ENCODE data around the gene SIAH3.

Gene SIAH3

GRCh38 chr13:45826731-45827130, 24.8 kb downstream of the SIAH3 start:
- Histone ChIP-seq H3K4me3 (ENCODE audit: low read length in 2 of 2) (no peak overlapping the region), H3K27me3 (ENCODE audit: control insufficient read depth in 2 of 2, insufficient read depth in 2 of 2, low read length in 2 of 2) (no peaks in the 10 kb centered on the region), H3K36me3 (ENCODE audit: control insufficient read depth in 2 of 2, insufficient read depth in 2 of 2, low read length in 2 of 2) (no peaks in the 10 kb centered on the region), H3K4me1 (ENCODE audit: control insufficient read depth in 2 of 2, insufficient read depth in 2 of 2, low read length in 2 of 2) (no peaks in the 10 kb centered on the region), H3K9ac (ENCODE audit: low read depth in 1 of 2, low read length in 2 of 2) (no peak overlapping the region), H3K9me3 (ENCODE audit: control insufficient read depth in 2 of 2, low read length in 2 of 2) (no peaks in the 10 kb centered on the region), H3K27ac (ENCODE audit: low read depth in 2 of 2, low read length in 2 of 2) (no peak overlapping the region)

GRCh38 chr13:45825387-45825650, 26.2 kb downstream of the SIAH3 start:
- Histone ChIP-seq H3K27me3 (ENCODE audit: control insufficient read depth in 2 of 2, insufficient read depth in 2 of 2, low read length in 2 of 2) (no peaks in the 10 kb centered on the region), H3K36me3 (ENCODE audit: control insufficient read depth in 2 of 2, insufficient read depth in 2 of 2, low read length in 2 of 2) (no peaks in the 10 kb centered on the region), H3K9ac (ENCODE audit: low read depth in 1 of 2, low read length in 2 of 2) (no peak overlapping the region), H3K27ac (ENCODE audit: low read depth in 2 of 2, low read length in 2 of 2) (no peak overlapping the region), H3K4me3 (ENCODE audit: low read length in 2 of 2) (no peak overlapping the region), H3K4me1 (ENCODE audit: control insufficient read depth in 2 of 2, insufficient read depth in 2 of 2, low read length in 2 of 2) (no peaks in the 10 kb centered on the region), H3K9me3 (ENCODE audit: control insufficient read depth in 2 of 2, low read length in 2 of 2) (no peaks in the 10 kb centered on the region)

- Histone ChIP-seq H3K9ac (ENCODE audit: low read depth in 1 of 2, low read length in 2 of 2) (no peak overlapping the region), H3K27me3 (ENCODE audit: control insufficient read depth in 2 of 2, insufficient read depth in 2 of 2, low read length in 2 of 2) (no peaks in the 10 kb centered on the region), H3K4me1 (ENCODE audit: control insufficient read depth in 2 of 2, insufficient read depth in 2 of 2, low read length in 2 of 2) (no peaks in the 10 kb centered on the region), H3K4me3 (ENCODE audit: low read length in 2 of 2) (no peak overlapping the region), H3K27ac (ENCODE audit: low read depth in 2 of 2, low read length in 2 of 2) (no peak overlapping the region), H3K36me3 (ENCODE audit: control insufficient read depth in 2 of 2, insufficient read depth in 2 of 2, low read length in 2 of 2) (no peaks in the 10 kb centered on the region), H3K9me3 (ENCODE audit: control insufficient read depth in 2 of 2, low read length in 2 of 2) (no peaks in the 10 kb centered on the region)
These were observed 28.0 kb downstream of the SIAH3 start for GRCh38 chr13:45823583-45823982.

- Histone ChIP-seq H3K27ac (ENCODE audit: low read depth in 2 of 2, low read length in 2 of 2) (no peak overlapping the region), H3K27me3 (ENCODE audit: control insufficient read depth in 2 of 2, insufficient read depth in 2 of 2, low read length in 2 of 2) (no peaks in the 10 kb centered on the region), H3K36me3 (ENCODE audit: control insufficient read depth in 2 of 2, insufficient read depth in 2 of 2, low read length in 2 of 2) (no peaks in the 10 kb centered on the region), H3K9ac (ENCODE audit: low read depth in 1 of 2, low read length in 2 of 2) (no peak overlapping the region), H3K4me3 (ENCODE audit: low read length in 2 of 2) (no peak overlapping the region), H3K9me3 (ENCODE audit: control insufficient read depth in 2 of 2, low read length in 2 of 2) (no peaks in the 10 kb centered on the region), H3K4me1 (ENCODE audit: control insufficient read depth in 2 of 2, insufficient read depth in 2 of 2, low read length in 2 of 2) (no peaks in the 10 kb centered on the region)
These were observed 29.7 kb downstream of the SIAH3 start for GRCh38 chr13:45821811-45822210.

- H3K9ac ChIP-seq (ENCODE audit: low read depth in 1 of 2, low read length in 2 of 2) = no peak overlapping the region
These were observed 31.3 kb downstream of the SIAH3 start for GRCh38 chr13:45820106-45820838.

GRCh38 chr13:45817833-45818232, 33.7 kb downstream of the SIAH3 start:
- Histone ChIP-seq H3K36me3 (ENCODE audit: control insufficient read depth in 2 of 2, insufficient read depth in 2 of 2, low read length in 2 of 2) (no peaks in the 10 kb centered on the region), H3K9me3 (ENCODE audit: control insufficient read depth in 2 of 2, low read length in 2 of 2) (no peaks in the 10 kb centered on the region), H3K4me1 (ENCODE audit: control insufficient read depth in 2 of 2, insufficient read depth in 2 of 2, low read length in 2 of 2) (no peaks in the 10 kb centered on the region), H3K4me3 (ENCODE audit: low read length in 2 of 2) (no peak overlapping the region), H3K27ac (ENCODE audit: low read depth in 2 of 2, low read length in 2 of 2) (no peak overlapping the region), H3K27me3 (ENCODE audit: control insufficient read depth in 2 of 2, insufficient read depth in 2 of 2, low read length in 2 of 2) (no peaks in the 10 kb centered on the region), H3K9ac (ENCODE audit: low read depth in 1 of 2, low read length in 2 of 2) (no peak overlapping the region)

More at GRCh38 chr13:45820106-45820838, 31.3 kb downstream of the SIAH3 start:
- H3K4me1 ChIP-seq (ENCODE audit: control insufficient read depth in 2 of 2, insufficient read depth in 2 of 2, low read length in 2 of 2) = no peaks in the 10 kb centered on the region
- no peak overlapping the region for H3K4me3 ChIP-seq (ENCODE audit: low read length in 2 of 2)
- H3K36me3 ChIP-seq (ENCODE audit: control insufficient read depth in 2 of 2, insufficient read depth in 2 of 2, low read length in 2 of 2) = no peaks in the 10 kb centered on the region
- H3K27me3 ChIP-seq (ENCODE audit: control insufficient read depth in 2 of 2, insufficient read depth in 2 of 2, low read length in 2 of 2) = no peaks in the 10 kb centered on the region
- H3K9me3 ChIP-seq (ENCODE audit: control insufficient read depth in 2 of 2, low read length in 2 of 2) = no peaks in the 10 kb centered on the region
- H3K27ac ChIP-seq (ENCODE audit: low read depth in 2 of 2, low read length in 2 of 2) = no peak overlapping the region

- H3K27me3 ChIP-seq (ENCODE audit: control insufficient read depth in 2 of 2, insufficient read depth in 2 of 2, low read length in 2 of 2) = no peaks in the 10 kb centered on the region
- H3K4me1 ChIP-seq (ENCODE audit: control insufficient read depth in 2 of 2, insufficient read depth in 2 of 2, low read length in 2 of 2) = no peaks in the 10 kb centered on the region
- H3K4me3 ChIP-seq (ENCODE audit: low read length in 2 of 2) = no peak overlapping the region
- H3K36me3 ChIP-seq (ENCODE audit: control insufficient read depth in 2 of 2, insufficient read depth in 2 of 2, low read length in 2 of 2) = no peaks in the 10 kb centered on the region
- no peaks in the 10 kb centered on the region for H3K9me3 ChIP-seq (ENCODE audit: control insufficient read depth in 2 of 2, low read length in 2 of 2)
- H3K27ac ChIP-seq (ENCODE audit: low read depth in 2 of 2, low read length in 2 of 2) = no peak overlapping the region
- H3K9ac ChIP-seq (ENCODE audit: low read depth in 1 of 2, low read length in 2 of 2) = no peak overlapping the region
These were observed 35.1 kb downstream of the SIAH3 start for GRCh38 chr13:45816427-45816826.

- no peaks in the 10 kb centered on the region for H3K9me3 ChIP-seq (ENCODE audit: control insufficient read depth in 2 of 2, low read length in 2 of 2)
- no peaks in the 10 kb centered on the region for H3K27me3 ChIP-seq (ENCODE audit: control insufficient read depth in 2 of 2, insufficient read depth in 2 of 2, low read length in 2 of 2)
- H3K4me1 ChIP-seq (ENCODE audit: control insufficient read depth in 2 of 2, insufficient read depth in 2 of 2, low read length in 2 of 2) = no peaks in the 10 kb centered on the region
- H3K9ac ChIP-seq (ENCODE audit: low read depth in 1 of 2, low read length in 2 of 2) = no peak overlapping the region
- H3K36me3 ChIP-seq (ENCODE audit: control insufficient read depth in 2 of 2, insufficient read depth in 2 of 2, low read length in 2 of 2) = no peaks in the 10 kb centered on the region
- H3K27ac ChIP-seq (ENCODE audit: low read depth in 2 of 2, low read length in 2 of 2) = no peak overlapping the region
- H3K4me3 ChIP-seq (ENCODE audit: low read length in 2 of 2) = no peak overlapping the region
These were observed 38.7 kb downstream of the SIAH3 start for GRCh38 chr13:45812695-45813372.

- H3K9ac ChIP-seq (ENCODE audit: low read depth in 1 of 2, low read length in 2 of 2) = no peak overlapping the region
- no peak overlapping the region for H3K4me3 ChIP-seq (ENCODE audit: low read length in 2 of 2)
- no peaks in the 10 kb centered on the region for H3K9me3 ChIP-seq (ENCODE audit: control insufficient read depth in 2 of 2, low read length in 2 of 2)
- H3K4me1 ChIP-seq (ENCODE audit: control insufficient read depth in 2 of 2, insufficient read depth in 2 of 2, low read length in 2 of 2) = no peaks in the 10 kb centered on the region
- no peaks in the 10 kb centered on the region for H3K36me3 ChIP-seq (ENCODE audit: control insufficient read depth in 2 of 2, insufficient read depth in 2 of 2, low read length in 2 of 2)
- H3K27me3 ChIP-seq (ENCODE audit: control insufficient read depth in 2 of 2, insufficient read depth in 2 of 2, low read length in 2 of 2) = no peaks in the 10 kb centered on the region
- no peak overlapping the region for H3K27ac ChIP-seq (ENCODE audit: low read depth in 2 of 2, low read length in 2 of 2)
These were observed 39.5 kb downstream of the SIAH3 start for GRCh38 chr13:45811891-45812694.

- H3K9me3 ChIP-seq (ENCODE audit: control insufficient read depth in 2 of 2, low read length in 2 of 2) = no peaks in the 10 kb centered on the region
- H3K4me3 ChIP-seq (ENCODE audit: low read length in 2 of 2) = no peak overlapping the region
- H3K4me1 ChIP-seq (ENCODE audit: control insufficient read depth in 2 of 2, insufficient read depth in 2 of 2, low read length in 2 of 2) = no peaks in the 10 kb centered on the region
- no peaks in the 10 kb centered on the region for H3K27me3 ChIP-seq (ENCODE audit: control insufficient read depth in 2 of 2, insufficient read depth in 2 of 2, low read length in 2 of 2)
- H3K36me3 ChIP-seq (ENCODE audit: control insufficient read depth in 2 of 2, insufficient read depth in 2 of 2, low read length in 2 of 2) = no peaks in the 10 kb centered on the region
- H3K27ac ChIP-seq (ENCODE audit: low read depth in 2 of 2, low read length in 2 of 2) = no peak overlapping the region
- no peak overlapping the region for H3K9ac ChIP-seq (ENCODE audit: low read depth in 1 of 2, low read length in 2 of 2)
These were observed 41.7 kb downstream of the SIAH3 start for GRCh38 chr13:45809801-45810394.
